ENCODE data around the gene CFAP119.

DNA sequence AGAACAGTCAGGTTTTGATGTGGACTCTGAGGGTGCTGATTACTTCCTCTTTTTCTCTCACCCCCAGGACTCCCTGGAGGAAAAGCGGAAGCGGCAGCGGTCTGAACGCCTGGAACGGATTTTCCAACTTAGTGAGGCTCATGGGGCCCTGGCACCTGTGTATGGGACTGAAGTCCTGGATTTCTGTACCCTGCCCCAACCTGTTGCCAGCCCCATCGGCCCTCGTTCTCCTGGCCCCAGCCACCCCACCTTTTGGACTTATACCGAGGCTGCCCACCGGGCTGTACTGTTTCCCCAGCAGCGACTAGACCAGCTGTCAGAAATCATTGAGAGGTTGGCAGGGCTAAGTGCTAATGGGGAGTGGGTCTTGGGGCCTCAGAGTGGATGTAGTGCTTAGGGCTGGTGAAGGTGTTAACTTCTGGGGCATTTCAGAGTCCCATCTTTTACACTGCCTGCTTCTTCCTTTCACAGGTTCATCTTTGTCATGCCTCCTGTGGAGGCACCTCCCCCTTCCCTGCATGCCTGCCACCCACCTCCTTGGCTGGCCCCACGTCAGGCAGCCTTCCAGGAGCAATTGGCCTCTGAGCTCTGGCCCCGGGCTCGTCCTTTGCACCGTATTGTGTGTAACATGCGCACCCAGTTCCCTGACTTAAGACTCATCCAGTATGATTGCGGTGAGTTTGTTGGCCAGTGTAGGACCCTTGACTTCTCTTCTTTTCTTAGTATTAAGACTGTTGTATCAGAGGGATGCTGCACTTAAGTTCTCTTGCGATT is 32.8 kb downstream of the CFAP119 start:
- no peak for TF ChIP-seq REST (IDR thresholded peaks at IDR 0.05; ENCODE audit: insufficient read depth in 1 of 2, low read depth in 2 of 2, low read length in 2 of 2)
- no peak for TF ChIP-seq POLR2AphosphoS5 (IDR thresholded peaks at IDR 0.05; ENCODE audit: low read depth, low read length)
- no peak for TF ChIP-seq TAF1 (IDR thresholded peaks at IDR 0.05; ENCODE audit: borderline replicate concordance, insufficient read depth, low read length)
- TF ChIP-seq SIN3A (IDR thresholded peaks at IDR 0.05; ENCODE audit: borderline replicate concordance, insufficient read depth, low read length) = no peak
